Gastrocnemius medialis (tissue), 4 donors: ENCODE results near the gene SLC12A7. TPM values are rescaled to one million over a fixed set of nuclear protein-coding genes. Genes with fewer than 3 reads are reported as not detected.

Source experiments
- ATAC-seq, 2 donors: fragments of 150-250 bp; one replicate each; pipeline ENCODE4 v1.9.1; 2016
- DNase-seq, 2 donors: peaks; one replicate each; pipeline ENCODE4 v3.0.0-alpha.2; 2019
- H3K27ac ChIP-seq, 4 donors: fragments of 200-600 bp; sonication (generic); 1 replicate in 1 of 4; 2 replicates in 3 of 4; pipeline ENCODE4 v1.5.1; 2016 to 2018; ENCODE audit warnings: mild to moderate bottlenecking in 2 of 4, moderate library complexity in 1 of 4
- H3K27me3 ChIP-seq, 3 donors: fragments of 200-600 bp; sonication (generic) in 2 of 3; 1 replicate in 1 of 3; 2 replicates in 2 of 3; pipeline versions ENCODE4 v1.5.1 to v1.6.0; 2016 to 2019; ENCODE audit warnings: mild to moderate bottlenecking in 1 of 3, moderate library complexity in 1 of 3
- H3K36me3 ChIP-seq, 2 donors: fragments of 200-600 bp; sonication (generic) in 1 of 2; one replicate each; pipeline ENCODE4 v1.5.1; 2017 to 2018
- H3K4me1 ChIP-seq, 2 donors: fragments of 200-600 bp; sonication (generic) in 1 of 2; one replicate each; pipeline ENCODE4 v1.5.1; 2016 to 2017; ENCODE audit warnings: mild to moderate bottlenecking in 2 of 2
- H3K4me3 ChIP-seq, 4 donors: fragments of 200-600 bp; sonication (generic) in 3 of 4; 1 replicate in 1 of 4; 2 replicates in 3 of 4; pipeline ENCODE4 v1.5.1; 2016 to 2019; ENCODE audit warnings: mild to moderate bottlenecking in 2 of 4
- H3K9me3 ChIP-seq, 3 donors: fragments of 200-600 bp; sonication (generic) in 2 of 3; 1 replicate in 1 of 3; 2 replicates in 2 of 3; pipeline ENCODE4 v1.5.1; 2016 to 2019
- POLR2A ChIP-seq, 2 donors: fragments of 450-650 bp; IDR thresholded peaks; one replicate each; pipeline ENCODE4 v1.6.1; 2017; ENCODE audit warnings: antibody characterized with exemption in 2 of 2, mild to moderate bottlenecking in 2 of 2, moderate library complexity in 2 of 2
- in situ Hi-C, 4 donors: fragments of 200-750 bp; cut with MboI; loops; one replicate each; pipeline versions ENCODE4 v1.15.0 to v1.8.0; 2017; ENCODE audit warnings: low sequenced_read_pairs in 4 of 4
- intact Hi-C: fragments of 100-400 bp; cut with DNase I; formaldehyde crosslinking; loops from one replicate; pipeline ENCODE4 v1.15.1; 2023; ENCODE audit warnings: low total_unique reads
- total RNA-seq, 4 donors: library from RNA; depleted of rRNA; stranded (reverse); fragments of >200 nt; gene quantifications; one replicate each; pipeline versions ENCODE4 v1.1.0 to v1.2.3, GENCODE V29; 2016
- TF ChIP-seq, protein P1 (sequence below), 5 experiments: fragments of 450-650 bp in 3 of 5; fragments of 200-600 bp in 2 of 5; sonication (generic) in 2 of 5; IDR thresholded peaks in 4 of 5; conservative IDR thresholded peaks in 1 of 5; 1 replicate in 4 of 5; 2 replicates in 1 of 5; pipeline ENCODE4 v1.5.1; 2016 to 2019; ENCODE audit warnings: antibody characterized with exemption in 5 of 5, mild to moderate bottlenecking in 3 of 5, moderate library complexity in 3 of 5

The SLC12A7 gene
- total RNA-seq, 4 donors from 2014 or later: 1.6 to 5.3 (median 3.5) TPM

DNA sequence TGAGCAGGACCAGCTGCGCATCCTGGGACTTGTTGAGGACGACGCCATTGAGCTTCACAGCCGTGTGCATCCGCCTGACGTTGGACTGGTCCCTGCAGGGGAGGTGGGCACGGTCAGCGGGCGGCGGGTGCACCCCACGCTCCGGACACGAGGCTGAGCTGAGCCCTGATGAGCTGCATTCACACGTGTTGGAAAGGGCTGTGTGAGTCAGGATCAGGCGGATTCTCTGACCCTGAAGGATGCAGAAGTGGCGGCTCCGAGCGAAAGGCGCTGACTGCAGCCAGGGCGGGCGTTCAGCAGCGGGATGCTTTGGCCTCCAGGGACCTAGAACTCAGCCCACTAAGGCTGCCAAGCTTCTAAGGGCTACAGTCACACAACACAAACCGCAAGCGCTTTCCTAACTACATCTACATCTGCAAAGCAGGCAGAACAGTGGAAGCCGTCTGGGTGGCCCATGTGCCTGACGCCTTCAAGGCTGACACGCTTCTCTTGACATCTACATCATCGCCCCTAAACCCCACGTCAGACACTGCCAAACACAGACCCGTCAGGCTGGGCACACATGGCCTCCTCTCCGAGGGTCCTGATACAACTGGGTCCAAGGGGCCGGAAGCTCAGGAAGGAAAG lies 58.4 kb downstream of the SLC12A7 start:
- Histone ChIP-seq H3K4me1 (no peaks in the 10 kb centered on the region), H3K4me3 (no peak overlapping the region), H3K27ac (no peak overlapping the region), H3K36me3 (no peaks in the 10 kb centered on the region), H3K27me3 (peaks cover 0 to 2% (median 0%) of the 10 kb centered on the region in 3 donors), H3K9me3 (no peaks in the 10 kb centered on the region)
- no peak for TF ChIP-seq POLR2A (IDR thresholded peaks at IDR 0.05)
- TF ChIP-seq, protein P1, sequence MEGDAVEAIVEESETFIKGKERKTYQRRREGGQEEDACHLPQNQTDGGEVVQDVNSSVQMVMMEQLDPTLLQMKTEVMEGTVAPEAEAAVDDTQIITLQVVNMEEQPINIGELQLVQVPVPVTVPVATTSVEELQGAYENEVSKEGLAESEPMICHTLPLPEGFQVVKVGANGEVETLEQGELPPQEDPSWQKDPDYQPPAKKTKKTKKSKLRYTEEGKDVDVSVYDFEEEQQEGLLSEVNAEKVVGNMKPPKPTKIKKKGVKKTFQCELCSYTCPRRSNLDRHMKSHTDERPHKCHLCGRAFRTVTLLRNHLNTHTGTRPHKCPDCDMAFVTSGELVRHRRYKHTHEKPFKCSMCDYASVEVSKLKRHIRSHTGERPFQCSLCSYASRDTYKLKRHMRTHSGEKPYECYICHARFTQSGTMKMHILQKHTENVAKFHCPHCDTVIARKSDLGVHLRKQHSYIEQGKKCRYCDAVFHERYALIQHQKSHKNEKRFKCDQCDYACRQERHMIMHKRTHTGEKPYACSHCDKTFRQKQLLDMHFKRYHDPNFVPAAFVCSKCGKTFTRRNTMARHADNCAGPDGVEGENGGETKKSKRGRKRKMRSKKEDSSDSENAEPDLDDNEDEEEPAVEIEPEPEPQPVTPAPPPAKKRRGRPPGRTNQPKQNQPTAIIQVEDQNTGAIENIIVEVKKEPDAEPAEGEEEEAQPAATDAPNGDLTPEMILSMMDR (IDR thresholded peaks at IDR 0.05 in 4 of 5, conservative IDR thresholded peaks at IDR 0.05 in 1 of 5): no peak
- ATAC-seq: peak; percentile 36 to 63
- peak in 1 of 2 donors; percentile 44 for DNase-seq
- in situ Hi-C loops: no loop called here
- intact Hi-C loops: loop anchor here (1.0 kb wide), 1 partner anchor 87 kb away; no protein-coding TSS in a partner anchor

DNA sequence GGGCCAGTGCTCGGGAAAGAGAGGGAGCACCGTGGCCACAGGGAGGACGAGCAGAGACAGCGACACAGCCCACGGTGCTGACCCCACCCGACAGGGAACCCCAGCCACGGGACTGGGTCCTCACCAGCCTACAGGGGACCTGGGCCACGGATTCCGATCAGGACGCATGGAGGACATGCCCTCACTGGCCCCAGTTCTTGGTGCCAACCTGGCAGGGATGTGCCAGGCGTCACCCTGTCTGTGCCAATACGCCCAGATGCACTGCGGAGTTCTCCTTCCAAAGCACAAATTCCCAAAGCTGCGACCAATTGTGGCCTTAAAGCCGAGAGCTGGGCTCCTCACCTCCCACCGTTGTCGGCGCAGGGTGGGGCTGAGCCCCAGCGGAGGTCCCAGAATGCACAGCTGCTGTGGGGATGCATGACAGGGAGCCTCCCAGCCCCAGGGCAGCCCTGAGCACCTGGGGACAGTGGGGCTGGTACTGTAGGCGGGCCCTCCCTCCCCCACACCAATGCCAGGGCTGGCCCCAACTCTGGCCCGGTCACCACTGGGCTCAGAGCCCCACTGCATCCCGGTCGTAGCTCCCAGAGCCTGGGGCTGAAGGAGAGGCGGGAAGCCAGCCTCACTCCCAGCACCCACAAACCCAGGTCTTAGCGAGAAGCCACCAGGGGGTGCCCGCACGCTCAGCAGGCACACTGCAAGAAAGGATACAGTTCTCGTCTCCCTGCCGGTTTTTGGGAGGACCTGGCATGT lies 59.0 kb downstream of the SLC12A7 start:
- in situ Hi-C loops: no loop called here
- Histone ChIP-seq H3K36me3 (no peaks in the 10 kb centered on the region), H3K4me1 (no peaks in the 10 kb centered on the region), H3K27me3 (peaks cover 0 to 2% (median 0%) of the 10 kb centered on the region in 3 donors), H3K4me3 (no peak overlapping the region), H3K9me3 (no peaks in the 10 kb centered on the region), H3K27ac (no peak overlapping the region)
- DNase-seq (no peak), ATAC-seq (no peak)
- TF ChIP-seq POLR2A (IDR thresholded peaks at IDR 0.05): no peak
- TF ChIP-seq, protein P1 (IDR thresholded peaks at IDR 0.05 in 4 of 5, conservative IDR thresholded peaks at IDR 0.05 in 1 of 5): peak in 2 of 5 experiments; percentile 12 to 19
- intact Hi-C loops: loop anchor here (1.0 kb wide), 1 partner anchor 87 kb away; no protein-coding TSS in a partner anchor

DNA sequence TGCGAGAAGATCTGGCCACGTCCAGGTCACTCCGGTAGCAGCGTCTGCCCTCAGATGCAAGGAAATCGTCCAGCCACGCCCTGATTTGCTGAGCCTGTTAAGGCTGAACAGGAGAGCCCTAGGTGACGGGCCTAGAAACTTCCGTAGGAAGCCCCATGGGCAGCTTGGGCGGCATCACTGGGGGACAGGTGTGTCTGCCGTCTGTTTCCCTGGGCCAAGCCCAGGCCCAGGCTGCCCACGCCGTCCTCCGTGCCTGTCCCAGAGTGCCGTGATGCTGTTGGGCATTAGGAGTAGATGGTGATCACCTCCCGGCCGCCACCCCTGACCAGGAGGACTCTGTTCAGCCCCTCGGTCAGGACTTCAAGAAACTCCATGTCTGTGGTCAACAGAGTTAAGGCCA lies 59.8 kb downstream of the SLC12A7 start:
- Histone ChIP-seq H3K9me3 (no peaks in the 10 kb centered on the region), H3K4me1 (no peaks in the 10 kb centered on the region), H3K4me3 (no peak overlapping the region), H3K27me3 (peaks cover 0 to 2% (median 0%) of the 10 kb centered on the region in 3 donors), H3K36me3 (no peaks in the 10 kb centered on the region), H3K27ac (no peak overlapping the region)
- ATAC-seq (no peak), DNase-seq (no peak)
- in situ Hi-C loops: no loop called here
- intact Hi-C loops: no loop called here
- TF ChIP-seq, protein P1 (IDR thresholded peaks at IDR 0.05 in 4 of 5, conservative IDR thresholded peaks at IDR 0.05 in 1 of 5): no peak
- no peak for TF ChIP-seq POLR2A (IDR thresholded peaks at IDR 0.05)

DNA sequence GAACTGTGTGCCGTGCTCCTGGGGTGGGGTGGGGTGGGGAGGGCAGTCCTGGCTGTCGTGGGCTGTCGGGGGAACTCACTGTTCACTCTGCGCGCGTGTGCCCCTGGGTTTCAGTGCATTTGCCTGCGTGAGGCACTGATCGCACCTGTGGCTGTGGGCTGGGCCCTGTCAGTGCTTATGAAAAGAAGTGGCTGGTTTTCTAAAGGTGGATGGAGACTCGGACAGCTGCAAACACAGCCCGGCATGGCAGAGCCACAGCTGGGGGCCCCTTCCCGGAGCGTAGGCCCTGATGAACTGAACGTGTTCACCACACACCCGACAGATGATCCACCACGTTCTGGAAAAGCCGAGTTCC lies 60.5 kb downstream of the SLC12A7 start:
- peaks cover 0 to 2% (median 0%) of the 10 kb centered on the region in 3 donors for H3K27me3 ChIP-seq
- no peak overlapping the region for H3K27ac ChIP-seq
- H3K9me3 ChIP-seq: no peaks in the 10 kb centered on the region
- no peak overlapping the region for H3K4me3 ChIP-seq
- no peak for TF ChIP-seq POLR2A (IDR thresholded peaks at IDR 0.05)
- TF ChIP-seq, protein P1 (IDR thresholded peaks at IDR 0.05 in 4 of 5, conservative IDR thresholded peaks at IDR 0.05 in 1 of 5): no peak
- intact Hi-C loops: no loop called here
- ATAC-seq: no peak
- H3K36me3 ChIP-seq: no peaks in the 10 kb centered on the region
- in situ Hi-C loops: no loop called here
- no peaks in the 10 kb centered on the region for H3K4me1 ChIP-seq
- no peak for DNase-seq
